ENCODE results near the gene SIL1. TPM values are rescaled to one million over a fixed set of nuclear protein-coding genes. Genes with fewer than 3 reads are reported as not detected.
"Not testable (repeated sequence)": the region's sequence is repeated elsewhere in the genome, so short reads cannot be mapped to it uniquely, and the experiment has no call there.

Gene SIL1
- 76.7 TPM for total RNA-seq

DNA sequence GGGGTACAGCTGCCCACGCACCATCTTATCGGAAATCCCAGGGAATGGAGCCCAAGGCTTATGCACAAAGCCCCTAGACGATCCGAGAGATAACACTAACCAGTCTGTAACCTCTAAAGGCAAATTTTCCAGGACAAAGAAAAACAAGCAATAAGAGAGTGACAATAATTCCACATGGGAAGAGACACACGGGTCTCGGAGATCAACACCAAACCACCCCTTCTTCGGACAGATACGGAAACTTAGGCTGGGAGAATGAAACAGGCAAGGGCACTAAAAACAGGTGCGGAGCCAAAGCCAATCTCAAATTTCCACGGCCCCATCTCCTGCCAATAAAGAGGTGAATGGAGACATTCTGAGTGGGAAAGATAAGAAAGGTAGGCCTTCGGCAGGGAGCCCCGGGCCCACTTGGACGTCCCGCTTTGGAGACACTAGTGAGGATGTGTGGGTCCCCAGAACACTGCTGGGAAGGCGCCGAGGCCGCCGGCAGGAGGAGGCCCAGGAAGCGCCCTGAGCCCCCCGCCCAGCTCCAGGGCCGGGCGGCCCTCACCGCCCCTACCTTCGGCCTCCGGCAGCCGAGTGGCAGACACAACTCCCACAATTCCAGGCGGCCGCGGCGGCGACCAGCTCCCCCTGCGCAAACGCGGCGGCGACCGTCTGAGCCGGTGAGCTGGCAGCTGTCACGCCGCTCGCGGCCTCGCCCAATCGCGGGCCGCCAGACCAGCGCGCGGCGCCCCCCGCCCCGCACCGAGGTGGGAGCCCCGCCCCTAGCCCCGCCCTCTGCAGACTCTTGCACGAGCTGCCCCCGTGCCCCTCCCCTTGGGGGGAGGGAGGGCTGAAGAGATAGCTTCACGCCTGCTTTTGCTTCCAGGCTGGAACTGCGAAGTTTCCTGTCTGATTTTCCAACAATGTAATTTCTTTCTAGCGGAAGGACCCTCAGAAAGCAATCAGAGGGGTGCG is at the start of gene SIL1:
SIL1 (minus strand) TSS at position 659 of the 960 bp plus-strand sequence. CDS start 70,525 bp downstream, outside the sequence.
- peak; percentile 97 for DNase-seq (ENCODE audit: low spot score)

- DNase-seq (ENCODE audit: low spot score) = no peak
These were observed 48.2 kb upstream of the SIL1 start for GRCh38 chr5:139246394-139246793.

- DNase-seq (ENCODE audit: low spot score) = no peak
These were observed 47.6 kb upstream of the SIL1 start for GRCh38 chr5:139245637-139246339.

DNA sequence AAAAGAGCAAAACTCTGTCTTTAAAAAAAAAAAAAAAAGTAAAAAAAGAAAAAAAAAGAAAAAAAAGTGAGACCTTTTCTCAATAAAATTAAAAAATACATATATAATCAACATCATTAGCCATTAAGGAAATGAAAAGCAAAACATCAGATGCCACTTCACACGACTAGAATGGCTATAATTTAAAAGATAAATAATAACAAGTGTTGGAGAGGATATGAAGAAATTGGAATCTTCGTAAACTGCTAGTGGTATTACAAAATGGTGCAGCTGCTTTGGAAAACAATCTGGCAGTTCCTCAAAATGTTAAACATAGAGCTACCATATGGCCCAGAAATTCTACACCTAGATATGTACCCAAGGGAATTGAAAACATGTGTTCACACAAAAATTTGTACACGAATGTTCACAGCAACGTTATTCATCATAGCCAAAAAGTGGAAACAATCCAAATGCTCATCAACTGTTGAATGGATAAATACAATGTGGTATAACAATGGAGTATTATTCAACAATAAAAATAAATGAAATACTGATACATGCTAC is 45.3 kb upstream of the SIL1 start:
- DNase-seq (ENCODE audit: low spot score) = no peak

- DNase-seq (ENCODE audit: low spot score) = no peak
These were observed 43.0 kb upstream of the SIL1 start for GRCh38 chr5:139241139-139241538.

DNA sequence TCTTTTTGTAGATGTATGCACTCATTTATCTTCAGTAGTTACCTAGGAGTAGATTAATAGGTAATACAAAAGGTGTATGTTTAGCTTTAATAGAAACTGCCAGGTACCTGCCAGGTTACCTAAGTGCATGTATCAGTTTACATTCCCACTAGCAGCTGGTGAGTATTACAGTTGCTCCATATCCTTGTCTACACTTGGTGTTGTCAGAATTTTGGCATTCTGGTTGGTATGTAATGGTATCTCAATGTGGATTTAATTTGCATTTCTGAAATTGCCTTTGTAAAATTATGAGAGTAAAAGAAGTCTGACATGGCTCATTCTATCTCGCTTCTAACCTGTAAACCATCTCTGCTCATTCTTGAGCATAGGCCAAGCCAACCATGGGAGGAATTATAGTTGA is 38.3 kb upstream of the SIL1 start:
- no peak for DNase-seq (ENCODE audit: low spot score)

- no peak for DNase-seq (ENCODE audit: low spot score)
These were observed 34.1 kb upstream of the SIL1 start for GRCh38 chr5:139232147-139232724.

GRCh38 chr5:139228201-139228803 is 30.1 kb upstream of the SIL1 start:
- peak; percentile 57 for DNase-seq (ENCODE audit: low spot score)

DNA sequence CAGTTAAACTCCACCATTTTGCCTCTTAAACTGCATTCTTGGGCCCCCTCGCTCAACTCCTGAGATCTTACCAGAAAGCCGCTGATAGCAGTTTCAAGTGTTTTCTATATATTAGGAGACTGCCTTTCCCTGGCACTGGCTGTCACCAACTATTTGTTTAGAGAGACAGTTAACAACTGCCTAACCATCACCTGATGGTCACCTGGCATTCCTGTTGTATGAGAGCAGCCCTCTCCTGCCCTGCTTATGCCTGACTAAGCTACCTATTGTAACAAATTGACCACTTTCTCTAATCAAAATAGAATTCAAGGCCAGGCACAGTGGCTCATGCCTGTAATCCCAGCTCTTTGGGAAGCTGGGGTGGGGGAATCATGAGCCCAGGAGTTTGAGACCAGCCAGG is 28.0 kb upstream of the SIL1 start:
- DNase-seq (ENCODE audit: low spot score) = peak; percentile 55

- no peak for DNase-seq (ENCODE audit: low spot score)
These were observed 25.3 kb upstream of the SIL1 start for GRCh38 chr5:139223481-139223880.

DNA sequence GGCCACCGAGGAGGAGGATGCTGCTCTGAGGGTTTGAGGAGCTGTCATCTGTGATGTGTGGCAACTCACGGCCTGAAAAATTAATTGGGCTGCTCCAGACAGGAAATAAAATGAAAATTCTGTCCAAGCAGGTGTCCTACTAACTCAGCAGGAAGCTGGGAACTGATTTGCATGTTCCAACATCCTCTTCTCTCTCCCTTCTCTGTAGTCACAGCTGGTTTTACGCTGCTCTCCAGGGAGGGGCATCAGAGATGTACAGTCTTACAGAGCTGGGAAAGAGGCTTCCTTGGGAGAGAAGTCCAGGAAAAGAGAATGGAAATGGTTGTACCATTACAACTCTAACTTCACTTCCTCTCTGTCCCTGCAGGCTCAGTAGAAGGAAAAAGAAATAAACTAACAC is 24.2 kb upstream of the SIL1 start:
- DNase-seq (ENCODE audit: low spot score) = no peak

DNA sequence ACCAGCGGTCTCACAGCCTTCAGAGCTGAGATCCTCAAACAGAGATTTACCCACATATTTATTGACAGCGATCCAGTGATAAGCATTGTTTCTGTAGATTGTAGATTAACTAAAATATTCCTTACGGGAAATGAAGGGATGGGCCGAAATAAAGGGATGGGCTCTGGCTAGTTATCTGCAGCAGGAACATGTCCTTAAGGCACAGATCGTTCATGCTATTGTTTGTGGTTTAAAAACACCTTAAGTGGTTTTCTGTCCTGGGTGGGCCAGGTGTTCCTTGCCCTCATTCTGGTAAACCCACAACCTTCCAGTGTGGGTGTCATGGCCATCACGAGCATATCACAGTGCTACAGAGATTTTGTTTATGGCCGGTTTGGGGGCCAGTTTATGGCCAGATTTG is 19.9 kb upstream of the SIL1 start:
- not testable (repeated sequence) for DNase-seq (ENCODE audit: low spot score)

DNA sequence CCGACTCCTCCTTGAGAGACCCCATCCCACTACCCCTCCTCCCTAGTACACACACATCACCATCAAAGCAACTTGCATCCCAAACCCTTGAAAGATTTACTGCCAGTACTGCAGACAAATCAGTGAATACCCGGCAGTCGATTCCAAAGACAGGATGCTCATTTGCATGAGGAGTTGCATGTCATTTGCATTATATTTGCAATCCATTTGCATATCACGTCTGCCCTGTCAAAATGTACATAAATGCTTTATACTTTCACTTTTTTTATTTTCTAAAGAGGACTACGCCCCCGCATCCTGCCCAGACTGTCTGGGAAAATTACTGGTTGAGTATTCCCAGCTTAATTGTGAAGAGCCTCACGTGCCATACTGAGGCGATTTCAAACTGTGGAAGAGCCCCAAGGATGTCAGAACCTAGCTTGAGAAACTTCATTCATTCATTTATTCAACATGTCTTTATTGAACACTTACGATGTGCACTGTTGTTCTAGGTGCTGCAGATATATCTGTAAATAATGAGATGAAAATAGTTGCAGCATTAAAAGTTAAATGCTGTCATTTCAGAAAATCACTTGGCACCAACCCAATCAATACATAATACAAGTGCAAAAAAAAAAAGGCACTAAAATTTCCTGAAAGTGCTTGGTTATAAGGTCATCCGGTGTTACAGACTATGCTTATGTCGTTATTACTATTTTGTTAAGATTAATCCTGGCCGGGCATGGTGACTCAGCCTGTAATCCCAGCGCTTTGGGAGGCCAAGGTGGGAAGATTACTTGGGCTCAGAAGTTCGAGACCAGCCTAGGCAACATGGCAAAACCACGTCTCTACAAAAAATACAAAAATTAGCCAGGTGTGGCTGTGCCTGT is 17.2 kb upstream of the SIL1 start:
- DNase-seq (ENCODE audit: low spot score) = no peak

- no peak for DNase-seq (ENCODE audit: low spot score)
These were observed 16.5 kb upstream of the SIL1 start for GRCh38 chr5:139214646-139215045.

GRCh38 chr5:139212906-139213305 is 14.7 kb upstream of the SIL1 start:
- no peak for DNase-seq (ENCODE audit: low spot score)

DNA sequence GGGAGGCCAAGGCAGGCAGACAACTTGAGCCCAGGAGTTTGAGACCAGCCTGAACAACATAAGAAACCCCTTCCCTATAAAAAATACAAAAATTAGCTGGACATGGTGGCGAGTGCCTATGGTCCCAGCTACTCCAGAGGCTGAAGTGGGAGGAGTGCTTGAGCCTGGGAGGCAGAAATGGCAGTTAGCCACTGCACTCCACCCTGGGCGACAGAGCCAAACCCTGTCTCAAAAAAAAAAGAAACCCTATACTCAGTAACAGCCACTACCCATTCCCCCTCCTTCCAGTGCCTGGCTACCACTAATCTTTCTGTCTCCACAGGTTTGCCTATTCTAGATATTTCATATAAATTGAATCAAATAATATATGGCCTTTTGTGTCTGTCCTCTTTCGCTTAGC is 14.3 kb upstream of the SIL1 start:
- DNase-seq (ENCODE audit: low spot score) = no peak

GRCh38 chr5:139210585-139210984 is 12.4 kb upstream of the SIL1 start:
- no peak for DNase-seq (ENCODE audit: low spot score)

GRCh38 chr5:139207297-139208000 is 9.3 kb upstream of the SIL1 start:
- DNase-seq (ENCODE audit: low spot score) = no peak

GRCh38 chr5:139205586-139205985 is 7.4 kb upstream of the SIL1 start:
- DNase-seq (ENCODE audit: low spot score) = no peak

- no peak for DNase-seq (ENCODE audit: low spot score)
These were observed 7.0 kb upstream of the SIL1 start for GRCh38 chr5:139205124-139205523.

All from mucosa of gallbladder (tissue), 1 donor.